Measurements from ENCODE around the gene OCA2. TPM values are rescaled to one million over a fixed set of nuclear protein-coding genes. Genes with fewer than 3 reads are reported as not detected.

The OCA2 gene
- total RNA-seq, 1 experiment from 2014 or later: 0.09 TPM

GRCh38 chr15:27873039-27873438, 226.1 kb downstream of the OCA2 start:
- H3K4me1 ChIP-seq (ENCODE audit: insufficient read depth, low read length, poor library complexity, severe bottlenecking): no peaks in the 10 kb centered on the region
- ChIA-PET POLR2A (ENCODE audit: low non-redundant PET) (no interaction called here), CTCF (no interaction called here)
- H3K27me3 ChIP-seq (replicated peaks; ENCODE audit: insufficient read depth, low read depth, low read length, poor library complexity): no peaks in the 10 kb centered on the region
- no peak overlapping the region for H3K27ac ChIP-seq (ENCODE audit: low read depth, low read length, poor library complexity, severe bottlenecking)
- H3K9me3 ChIP-seq (ENCODE audit: low read depth, low read length, poor library complexity, severe bottlenecking): peaks cover 35% of the 10 kb centered on the region
- no TSS peak for BruUV-seq (replicated peaks)
- no peak overlapping the region for H3K4me3 ChIP-seq (ENCODE audit: low read depth, low read length, poor library complexity, severe bottlenecking)
- TF ChIP-seq, protein P1, sequence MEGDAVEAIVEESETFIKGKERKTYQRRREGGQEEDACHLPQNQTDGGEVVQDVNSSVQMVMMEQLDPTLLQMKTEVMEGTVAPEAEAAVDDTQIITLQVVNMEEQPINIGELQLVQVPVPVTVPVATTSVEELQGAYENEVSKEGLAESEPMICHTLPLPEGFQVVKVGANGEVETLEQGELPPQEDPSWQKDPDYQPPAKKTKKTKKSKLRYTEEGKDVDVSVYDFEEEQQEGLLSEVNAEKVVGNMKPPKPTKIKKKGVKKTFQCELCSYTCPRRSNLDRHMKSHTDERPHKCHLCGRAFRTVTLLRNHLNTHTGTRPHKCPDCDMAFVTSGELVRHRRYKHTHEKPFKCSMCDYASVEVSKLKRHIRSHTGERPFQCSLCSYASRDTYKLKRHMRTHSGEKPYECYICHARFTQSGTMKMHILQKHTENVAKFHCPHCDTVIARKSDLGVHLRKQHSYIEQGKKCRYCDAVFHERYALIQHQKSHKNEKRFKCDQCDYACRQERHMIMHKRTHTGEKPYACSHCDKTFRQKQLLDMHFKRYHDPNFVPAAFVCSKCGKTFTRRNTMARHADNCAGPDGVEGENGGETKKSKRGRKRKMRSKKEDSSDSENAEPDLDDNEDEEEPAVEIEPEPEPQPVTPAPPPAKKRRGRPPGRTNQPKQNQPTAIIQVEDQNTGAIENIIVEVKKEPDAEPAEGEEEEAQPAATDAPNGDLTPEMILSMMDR (conservative IDR thresholded peaks at IDR 0.05; ENCODE audit: low read depth, low read length): no peak
- no peak for TF ChIP-seq EZH2 (IDR thresholded peaks at IDR 0.05; ENCODE audit: borderline replicate concordance, low read depth, low read length, poor library complexity, severe bottlenecking)
- no peak for DNase-seq (ENCODE audit: low spot score)
- no peaks in the 10 kb centered on the region for H3K36me3 ChIP-seq (ENCODE audit: insufficient read depth, low read length, poor library complexity, severe bottlenecking)
- intact Hi-C loops (cut with micrococcal nuclease; ENCODE audit: unreplicated experiment): no loop called here

GRCh38 chr15:27872355-27872754, 226.8 kb downstream of the OCA2 start:
- CTCF ChIA-PET: no interaction called here
- H3K9me3 ChIP-seq (ENCODE audit: low read depth, low read length, poor library complexity, severe bottlenecking): peaks cover 37% of the 10 kb centered on the region
- TF ChIP-seq EZH2 (IDR thresholded peaks at IDR 0.05; ENCODE audit: borderline replicate concordance, low read depth, low read length, poor library complexity, severe bottlenecking): no peak
- TF ChIP-seq, protein P1 (conservative IDR thresholded peaks at IDR 0.05; ENCODE audit: low read depth, low read length): no peak
- intact Hi-C loops (cut with micrococcal nuclease; ENCODE audit: unreplicated experiment): no loop called here
- H3K27me3 ChIP-seq (replicated peaks; ENCODE audit: insufficient read depth, low read depth, low read length, poor library complexity): no peaks in the 10 kb centered on the region
- no peak overlapping the region for H3K4me3 ChIP-seq (ENCODE audit: low read depth, low read length, poor library complexity, severe bottlenecking)
- BruUV-seq (replicated peaks): no TSS peak
- POLR2A ChIA-PET (ENCODE audit: low non-redundant PET): no interaction called here
- no peaks in the 10 kb centered on the region for H3K4me1 ChIP-seq (ENCODE audit: insufficient read depth, low read length, poor library complexity, severe bottlenecking)
- DNase-seq (ENCODE audit: low spot score): no peak
- H3K36me3 ChIP-seq (ENCODE audit: insufficient read depth, low read length, poor library complexity, severe bottlenecking): no peaks in the 10 kb centered on the region
- H3K27ac ChIP-seq (ENCODE audit: low read depth, low read length, poor library complexity, severe bottlenecking): no peak overlapping the region

DNA sequence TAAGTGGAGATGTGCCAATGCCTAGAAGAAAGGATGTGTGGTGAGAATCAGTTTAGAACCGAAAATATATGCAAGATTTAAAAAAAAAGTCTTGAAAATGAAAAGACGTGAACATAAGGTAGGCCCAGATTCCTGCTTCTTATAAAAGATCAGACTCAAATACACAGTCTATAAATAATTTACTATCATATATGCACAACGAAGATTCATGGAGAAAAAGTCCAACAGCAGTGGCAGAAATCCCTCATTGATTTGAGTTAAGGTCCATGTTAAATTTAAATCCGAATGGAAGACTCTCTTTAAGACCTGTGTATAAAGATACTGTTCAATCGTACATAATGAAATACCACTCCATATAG, 227.2 kb downstream of the OCA2 start:
- POLR2A ChIA-PET (ENCODE audit: low non-redundant PET): no interaction called here
- CTCF ChIA-PET: no interaction called here
- no peak overlapping the region for H3K4me3 ChIP-seq (ENCODE audit: low read depth, low read length, poor library complexity, severe bottlenecking)
- no peaks in the 10 kb centered on the region for H3K36me3 ChIP-seq (ENCODE audit: insufficient read depth, low read length, poor library complexity, severe bottlenecking)
- no peaks in the 10 kb centered on the region for H3K4me1 ChIP-seq (ENCODE audit: insufficient read depth, low read length, poor library complexity, severe bottlenecking)
- no peak for DNase-seq (ENCODE audit: low spot score)
- TF ChIP-seq, protein P1 (conservative IDR thresholded peaks at IDR 0.05; ENCODE audit: low read depth, low read length): no peak
- H3K27ac ChIP-seq (ENCODE audit: low read depth, low read length, poor library complexity, severe bottlenecking): no peak overlapping the region
- intact Hi-C loops (cut with micrococcal nuclease; ENCODE audit: unreplicated experiment): no loop called here
- no peaks in the 10 kb centered on the region for H3K27me3 ChIP-seq (replicated peaks; ENCODE audit: insufficient read depth, low read depth, low read length, poor library complexity)
- peaks cover 40% of the 10 kb centered on the region for H3K9me3 ChIP-seq (ENCODE audit: low read depth, low read length, poor library complexity, severe bottlenecking)
- BruUV-seq (replicated peaks): no TSS peak
